K562 (cell line): ENCODE measurements around the gene PLCL1. TPM values are rescaled to one million over a fixed set of nuclear protein-coding genes. Genes with fewer than 3 reads are reported as not detected.
A peak's percentile ranks its signal among the peaks of the same experiment; 100 is the strongest.

Experiments used
- ATAC-seq: fragments of 200-7000 bp; cut with Tn5 transposase; 3 replicates; pipeline ENCODE4 v1.9.1; 2020; ENCODE audit warnings: moderate library complexity
- BruUV-seq: library from RNA; stranded (reverse); fragments of 400-500 nt; replicated peaks from 2 replicates; lab custom pipeline; 2021; lab: Mats Ljungman, UMichigan
- CTCF ChIA-PET: fragments of 300-600 bp; formaldehyde crosslinking; extraction: SDS; loops from one replicate; lab custom pipeline; 2021; ENCODE audit warnings: low intra/inter-chr PET ratio; lab: Yijun Ruan, JAX
- POLR2A ChIA-PET: fragments of 300-600, 350-650 bp; sonication (Branson Sonifier 250); formaldehyde crosslinking; extraction: SDS; loops from one replicate; lab custom pipeline; 2021; ENCODE audit warnings: antibody characterized with exemption, inconsistent platforms; lab: Yijun Ruan, JAX
- DNase-seq, 4 experiments: peaks; one replicate each; pipeline versions ENCODE4 v3.0.0 to v3.0.0-alpha.2; 2011 to 2018; ENCODE audit warnings: low spot score in 3 of 4, mixed read lengths in 3 of 4; ENCODE audit errors: extremely low read depth in 1 of 4
- FAIRE-seq: peaks from 2 replicates; lab custom pipeline; 2011; peaks lifted over from hg19 to GRCh38; lab: Jason Lieb, UNC
- H2AFZ ChIP-seq: 2 replicates; pipeline ENCODE4 v1.6.0; 2011; ENCODE audit warnings: low read depth, low read length, control low read depth, inconsistent platforms
- H3K27ac ChIP-seq: fragments of 200-600 bp; 3 replicates; pipeline ENCODE4 v1.8.0; 2011; ENCODE audit warnings: low read depth, mild to moderate bottlenecking, control low read depth, inconsistent platforms, low read length, moderate library complexity, mixed read lengths; ENCODE audit errors: extremely low read depth
- H3K27me3 ChIP-seq, 2 experiments: fragments of 300-600 bp in 1 of 2; 2 replicates in 1 of 2; 3 replicates in 1 of 2; pipeline versions ENCODE4 v1.6.0 to v1.8.0; 2011; ENCODE audit warnings: inconsistent platforms in 2 of 2, low read length in 2 of 2, mild to moderate bottlenecking in 1 of 2, mixed read lengths in 1 of 2, moderate library complexity in 1 of 2; ENCODE audit not compliant: control insufficient read depth in 2 of 2, insufficient read depth in 2 of 2
- H3K36me3 ChIP-seq: fragments of 300-600 bp; 3 replicates; pipeline ENCODE4 v1.8.0; 2011; ENCODE audit warnings: mild to moderate bottlenecking, low read length, inconsistent platforms; ENCODE audit not compliant: control insufficient read depth, insufficient read depth
- H3K4me1 ChIP-seq, 2 experiments: fragments of 200-600 bp in 1 of 2; replicated peaks in 1 of 2; 2 replicates in 1 of 2; 3 replicates in 1 of 2; pipeline versions ENCODE4 v1.5.1 to v1.8.0; 2011; ENCODE audit warnings: inconsistent platforms in 2 of 2, low read length in 2 of 2, mild to moderate bottlenecking in 1 of 2, mixed read lengths in 1 of 2, moderate library complexity in 1 of 2; ENCODE audit not compliant: control insufficient read depth in 2 of 2, insufficient read depth in 2 of 2
- H3K4me2 ChIP-seq: 2 replicates; pipeline ENCODE4 v1.6.1; 2011; ENCODE audit warnings: low read length, control low read depth, inconsistent platforms, mixed read lengths; ENCODE audit not compliant: insufficient read depth
- H3K4me3 ChIP-seq: fragments of 200-600 bp; sonication (generic), shearing (Covaris generic); 2 replicates; pipeline ENCODE4 v1.5.1; 2016; ENCODE audit warnings: control low read depth, inconsistent platforms
- H3K79me2 ChIP-seq: fragments of 200-600 bp; 3 replicates; pipeline ENCODE4 v1.8.0; 2011; ENCODE audit warnings: low read length, inconsistent platforms; ENCODE audit not compliant: control insufficient read depth, insufficient read depth
- H3K9ac ChIP-seq, 2 experiments: 2 replicates each; pipeline versions ENCODE4 v1.6.0 to v1.6.1; 2011; ENCODE audit warnings: low read depth in 2 of 2, low read length in 2 of 2, control low read depth in 1 of 2, inconsistent platforms in 1 of 2, mild to moderate bottlenecking in 1 of 2, mixed read lengths in 1 of 2; ENCODE audit not compliant: insufficient read depth in 1 of 2
- H3K9me1 ChIP-seq: one replicate; pipeline ENCODE4 v1.6.0; 2011; ENCODE audit warnings: inconsistent platforms, mild to moderate bottlenecking, low read length, moderate library complexity; ENCODE audit not compliant: control insufficient read depth, insufficient read depth
- H3K9me3 ChIP-seq: replicated peaks from 2 replicates; pipeline ENCODE4 v1.5.1; 2011; ENCODE audit warnings: low read depth, low read length, inconsistent platforms; ENCODE audit not compliant: control insufficient read depth, insufficient read depth
- H4K20me1 ChIP-seq: replicated peaks from 2 replicates; pipeline ENCODE4 v1.6.1; 2011; ENCODE audit warnings: low read length, inconsistent platforms, mixed read lengths; ENCODE audit not compliant: control insufficient read depth, insufficient read depth
- CBFA2T2 ChIP-seq: fragments of 450-650 bp; conservative IDR thresholded peaks from 2 replicates; pipeline ENCODE4 v1.6.1; 2017; ENCODE audit warnings: mild to moderate bottlenecking
- CTBP1 ChIP-seq: fragments of 450-650 bp; IDR thresholded peaks from 2 replicates; pipeline ENCODE4 v1.6.1; 2016; ENCODE audit warnings: borderline replicate concordance
- HMG20B ChIP-seq: fragments of 250-450 bp; sonication (Bioruptor Pico); IDR thresholded peaks from 2 replicates; pipeline ENCODE4 v1.5.0; 2021; ENCODE audit warnings: mild to moderate bottlenecking
- MYBL2 ChIP-seq, 2 experiments: fragments of 450-650 bp in 1 of 2; sonication (generic) in 1 of 2; formaldehyde crosslinking in 1 of 2; IDR thresholded peaks; 2 replicates each; pipeline versions ENCODE4 v1.6.1 to v1.8.1; 2017 to 2022; ENCODE audit warnings: borderline replicate concordance in 1 of 2, inconsistent platforms in 1 of 2, low read depth in 1 of 2, mild to moderate bottlenecking in 1 of 2, missing genetic modification reagents in 1 of 2, moderate library complexity in 1 of 2
- NR3C1 ChIP-seq: sonication (generic); formaldehyde crosslinking; IDR thresholded peaks from 2 replicates; pipeline ENCODE4 v1.8.1; 2022; ENCODE audit warnings: missing genetic modification reagents
- PHF20 ChIP-seq: fragments of 450-650 bp; IDR thresholded peaks from 2 replicates; pipeline ENCODE4 v1.6.1; 2018; ENCODE audit not compliant: partially characterized antibody
- RFX1 ChIP-seq: fragments of 450-650 bp; IDR thresholded peaks from 2 replicates; pipeline ENCODE4 v1.6.1; 2016; ENCODE audit warnings: mild to moderate bottlenecking, moderate library complexity
- TAF1 ChIP-seq: IDR thresholded peaks from 2 replicates; pipeline ENCODE4 v1.6.1; 2011; ENCODE audit warnings: mild to moderate bottlenecking, low read length, moderate library complexity; ENCODE audit not compliant: insufficient read depth, control insufficient read depth, severe bottlenecking; ENCODE audit errors: extremely low read depth
- TCF3 ChIP-seq: sonication (generic); formaldehyde crosslinking; IDR thresholded peaks from 2 replicates; pipeline ENCODE4 v1.4.0; 2020; ENCODE audit warnings: mild to moderate bottlenecking, missing genetic modification reagents
- XRCC5 ChIP-seq: fragments of 200-400 bp; formaldehyde crosslinking; IDR thresholded peaks from 2 replicates; pipeline ENCODE4 v1.6.1; 2017; ENCODE audit warnings: low read depth, mild to moderate bottlenecking, low read length
- ZNF217 ChIP-seq: sonication (generic); formaldehyde crosslinking; IDR thresholded peaks from 2 replicates; pipeline ENCODE4 v1.8.0; 2022; ENCODE audit warnings: mild to moderate bottlenecking, missing genetic modification reagents
- WGBS: fragments of 100-300 bp; shearing (Covaris generic); methylation state at CpG from one replicate; pipeline ENCODE4 v1.1.6; 2016; ENCODE audit warnings: low coverage, mixed read lengths; ENCODE audit not compliant: insufficient coverage; ENCODE audit errors: missing lambda C conversion rate; 5-methylcytosine and 5-hydroxymethylcytosine counted together
- in situ Hi-C: fragments of 300-500 bp; cut with MboI; formaldehyde crosslinking; loops from 4 replicates; pipeline ENCODE4 v1.15.0; 2018; ENCODE audit warnings: inconsistent platforms, mixed read lengths
- intact Hi-C: fragments of 100-400 bp; cut with micrococcal nuclease; formaldehyde crosslinking; loops from 2 replicates; pipeline ENCODE4 v1.14.2; 2022
- polyA plus RNA-seq, 8 experiments: library from polyadenylated mRNA; depleted of rRNA in 4 of 8; stranded (reverse) in 5 of 8; unstranded in 3 of 8; fragments of >200 nt; fragmentation: Nextera tagmentation in 2 of 8; fragmentation: Illumina TruSeq in 1 of 8; extraction: Ambion mirVana in 2 of 8; extraction: Trizol in 1 of 8; gene quantifications; 2 replicates each; pipeline versions ENCODE4 v1.2.1 to v1.2.3, GENCODE V29; 2011 to 2014; ENCODE audit warnings: inconsistent platforms in 1 of 8, missing spikeins in 1 of 8
- total RNA-seq, 7 experiments: library from RNA; depleted of rRNA in 6 of 7; stranded (reverse); fragments of >200 nt in 6 of 7; fragmentation: Illumina TruSeq in 2 of 7; extraction: Trizol in 2 of 7; gene quantifications; 2 replicates each; pipeline versions ENCODE4 v1.2.1 to v1.2.3, GENCODE V29; 2011 to 2021; ENCODE audit warnings: low replicate concordance in 1 of 7
- TF ChIP-seq, protein P1 (sequence below): fragments of 450-650 bp; IDR thresholded peaks from 2 replicates; pipeline ENCODE4 v1.6.1; 2016; ENCODE audit warnings: borderline replicate concordance
- TF ChIP-seq, protein P2 (sequence below): fragments of 450-650 bp; IDR thresholded peaks from 2 replicates; pipeline ENCODE4 v1.7.0; 2016; ENCODE audit warnings: borderline replicate concordance
- TF ChIP-seq, protein P3 (sequence below): sonication (generic); formaldehyde crosslinking; IDR thresholded peaks from 2 replicates; pipeline ENCODE4 v1.8.1; 2023; ENCODE audit warnings: mild to moderate bottlenecking, missing genetic modification reagents
- TF ChIP-seq, protein P4 (sequence below): sonication (generic); formaldehyde crosslinking; IDR thresholded peaks from 2 replicates; pipeline ENCODE4 v1.8.0; 2022; ENCODE audit warnings: mild to moderate bottlenecking, missing genetic modification reagents

The PLCL1 gene
- total and polyA plus RNA-seq, 9 of the 15 experiments (the other 6 are each of a cell fraction or from before 2014, with no cell fraction given), result 2.0 to 17.7 (median 8.6) TPM

DNA sequence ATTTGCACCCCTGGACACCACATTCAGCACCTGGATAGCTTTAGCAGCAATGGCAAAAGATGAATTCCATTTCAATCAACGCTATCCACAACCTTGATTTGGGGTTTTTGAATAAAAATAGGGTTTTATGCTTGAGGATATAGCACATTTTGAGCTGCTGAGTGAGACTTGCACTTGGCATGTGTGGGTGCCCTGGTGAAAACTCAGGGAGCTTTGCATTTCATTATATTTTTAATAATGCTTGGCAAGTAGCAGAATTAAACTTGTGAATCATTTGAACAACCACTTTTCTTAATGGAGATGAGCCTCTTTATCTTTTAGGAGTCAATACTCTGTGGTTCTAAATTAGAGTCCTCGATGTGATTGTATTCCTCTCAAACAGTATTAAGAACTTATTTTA is 252.4 kb downstream of the PLCL1 start (continued):
- TF ChIP-seq, protein P1, sequence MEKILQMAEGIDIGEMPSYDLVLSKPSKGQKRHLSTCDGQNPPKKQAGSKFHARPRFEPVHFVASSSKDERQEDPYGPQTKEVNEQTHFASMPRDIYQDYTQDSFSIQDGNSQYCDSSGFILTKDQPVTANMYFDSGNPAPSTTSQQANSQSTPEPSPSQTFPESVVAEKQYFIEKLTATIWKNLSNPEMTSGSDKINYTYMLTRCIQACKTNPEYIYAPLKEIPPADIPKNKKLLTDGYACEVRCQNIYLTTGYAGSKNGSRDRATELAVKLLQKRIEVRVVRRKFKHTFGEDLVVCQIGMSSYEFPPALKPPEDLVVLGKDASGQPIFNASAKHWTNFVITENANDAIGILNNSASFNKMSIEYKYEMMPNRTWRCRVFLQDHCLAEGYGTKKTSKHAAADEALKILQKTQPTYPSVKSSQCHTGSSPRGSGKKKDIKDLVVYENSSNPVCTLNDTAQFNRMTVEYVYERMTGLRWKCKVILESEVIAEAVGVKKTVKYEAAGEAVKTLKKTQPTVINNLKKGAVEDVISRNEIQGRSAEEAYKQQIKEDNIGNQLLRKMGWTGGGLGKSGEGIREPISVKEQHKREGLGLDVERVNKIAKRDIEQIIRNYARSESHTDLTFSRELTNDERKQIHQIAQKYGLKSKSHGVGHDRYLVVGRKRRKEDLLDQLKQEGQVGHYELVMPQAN, result no peak
- TF ChIP-seq ZNF217 (CRISPR knock-in tag), result no peak
- TF ChIP-seq TAF1, result no peak

DNA sequence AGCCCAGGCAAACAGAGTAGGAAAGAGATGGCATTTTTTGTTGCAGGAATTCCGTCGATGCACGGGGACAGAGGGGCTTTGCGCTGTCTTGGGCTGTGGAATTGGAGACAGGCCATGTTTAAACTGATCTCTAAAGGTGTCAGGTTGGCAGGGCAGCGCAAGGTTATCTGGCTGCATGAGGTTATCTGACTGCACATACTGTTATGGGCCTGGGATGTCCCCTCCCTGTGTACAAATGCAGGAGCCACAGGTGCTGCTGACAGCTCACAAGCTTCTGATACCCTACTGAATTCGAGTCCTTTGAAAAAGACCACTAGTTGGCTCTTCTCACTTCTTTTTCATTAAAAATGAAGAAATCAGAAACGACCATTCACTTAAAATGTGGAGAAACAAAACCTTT is 255.4 kb downstream of the PLCL1 start:
- 0 out of 2 replicates have a peak overlapping the region, but pooled peaks have one; percentile 36 for H2AFZ ChIP-seq
- H3K9ac ChIP-seq, result peak overlapping the region in 1 of 2 experiments; percentile 72; a peak in 1 of 4 replicates
- intact Hi-C loops, result loop anchor here (5.0 kb wide), 1 partner anchor 68 kb away; no protein-coding TSS in a partner anchor
- DNase-seq (peak; percentile 15 to 56 (median 34)), ATAC-seq (peak; percentile 83), FAIRE-seq (peak; percentile 54)
- ChIA-PET POLR2A (interaction anchor here (0.6 kb wide), 1 partner anchor 156 kb away, joined by 3 read pairs; no protein-coding TSS in a partner anchor), CTCF (no interaction called here)
- in situ Hi-C loops, result no loop called here
- H4K20me1 ChIP-seq, result no peaks in the 10 kb centered on the region; the same call in 1 of the 2 replicates
- WGBS, result 0% methylated on average over 7 of the region's 7 CpGs
- no peak overlapping the region for H3K4me3 ChIP-seq
- BruUV-seq, result no TSS peak
- H3K4me1 ChIP-seq, result peaks cover 5 to 19% of the 10 kb centered on the region in 2 experiments; a peak in 4 of 5 replicates
- H3K4me2 ChIP-seq, result peak overlapping the region; percentile 64
- H3K9me3 ChIP-seq, result no peaks in the 10 kb centered on the region
- H3K27ac ChIP-seq, result peak overlapping the region; percentile 28; the same call in 1 of the 3 replicates
- no peaks in the 10 kb centered on the region for H3K27me3 ChIP-seq
- no peaks in the 10 kb centered on the region for H3K9me1 ChIP-seq
- H3K36me3 ChIP-seq, result no peaks in the 10 kb centered on the region; the same call in 2 of the 3 replicates
- peaks cover 40% of the 10 kb centered on the region for H3K79me2 ChIP-seq
- TF ChIP-seq XRCC5 (no peak), MYBL2 (IDR thresholded peaks at IDR 0.05; ENCODE audit: low read depth) (no peak), MYBL2 (CRISPR knock-in tag; IDR thresholded peaks at IDR 0.05; ENCODE audit: borderline replicate concordance) (no peak), RFX1 (no peak), CTBP1 (peak; percentile 31; the same call in 1 of the 2 replicates), TCF3 (CRISPR knock-in tag) (peak; percentile 50; the same call in 1 of the 2 replicates), CBFA2T2 (peak; percentile 52), HMG20B (CRISPR knock-in tag) (no peak), NR3C1 (CRISPR knock-in tag) (no peak), PHF20 (no peak)
- TF ChIP-seq, protein P2, sequence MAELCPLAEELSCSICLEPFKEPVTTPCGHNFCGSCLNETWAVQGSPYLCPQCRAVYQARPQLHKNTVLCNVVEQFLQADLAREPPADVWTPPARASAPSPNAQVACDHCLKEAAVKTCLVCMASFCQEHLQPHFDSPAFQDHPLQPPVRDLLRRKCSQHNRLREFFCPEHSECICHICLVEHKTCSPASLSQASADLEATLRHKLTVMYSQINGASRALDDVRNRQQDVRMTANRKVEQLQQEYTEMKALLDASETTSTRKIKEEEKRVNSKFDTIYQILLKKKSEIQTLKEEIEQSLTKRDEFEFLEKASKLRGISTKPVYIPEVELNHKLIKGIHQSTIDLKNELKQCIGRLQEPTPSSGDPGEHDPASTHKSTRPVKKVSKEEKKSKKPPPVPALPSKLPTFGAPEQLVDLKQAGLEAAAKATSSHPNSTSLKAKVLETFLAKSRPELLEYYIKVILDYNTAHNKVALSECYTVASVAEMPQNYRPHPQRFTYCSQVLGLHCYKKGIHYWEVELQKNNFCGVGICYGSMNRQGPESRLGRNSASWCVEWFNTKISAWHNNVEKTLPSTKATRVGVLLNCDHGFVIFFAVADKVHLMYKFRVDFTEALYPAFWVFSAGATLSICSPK, result no peak
- TF ChIP-seq, protein P3, sequence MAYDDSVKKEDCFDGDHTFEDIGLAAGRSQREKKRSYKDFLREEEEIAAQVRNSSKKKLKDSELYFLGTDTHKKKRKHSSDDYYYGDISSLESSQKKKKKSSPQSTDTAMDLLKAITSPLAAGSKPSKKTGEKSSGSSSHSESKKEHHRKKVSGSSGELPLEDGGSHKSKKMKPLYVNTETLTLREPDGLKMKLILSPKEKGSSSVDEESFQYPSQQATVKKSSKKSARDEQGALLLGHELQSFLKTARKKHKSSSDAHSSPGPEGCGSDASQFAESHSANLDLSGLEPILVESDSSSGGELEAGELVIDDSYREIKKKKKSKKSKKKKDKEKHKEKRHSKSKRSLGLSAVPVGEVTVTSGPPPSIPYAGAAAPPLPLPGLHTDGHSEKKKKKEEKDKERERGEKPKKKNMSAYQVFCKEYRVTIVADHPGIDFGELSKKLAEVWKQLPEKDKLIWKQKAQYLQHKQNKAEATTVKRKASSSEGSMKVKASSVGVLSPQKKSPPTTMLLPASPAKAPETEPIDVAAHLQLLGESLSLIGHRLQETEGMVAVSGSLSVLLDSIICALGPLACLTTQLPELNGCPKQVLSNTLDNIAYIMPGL (CRISPR knock-in tag), result no peak
- TF ChIP-seq, protein P4, sequence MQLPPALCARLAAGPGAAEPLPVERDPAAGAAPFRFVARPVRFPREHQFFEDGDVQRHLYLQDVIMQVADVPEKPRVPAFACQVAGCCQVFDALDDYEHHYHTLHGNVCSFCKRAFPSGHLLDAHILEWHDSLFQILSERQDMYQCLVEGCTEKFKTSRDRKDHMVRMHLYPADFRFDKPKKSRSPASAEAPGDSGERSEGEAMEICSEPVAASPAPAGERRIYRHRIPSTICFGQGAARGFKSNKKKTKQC, result no peak
